A673 (cell line): ENCODE results near the gene USP40. TPM values are rescaled to one million over a fixed set of nuclear protein-coding genes. Genes with fewer than 3 reads are reported as not detected.

Source experiments
- BruUV-seq: library from RNA; stranded (reverse); fragments of 400-500 nt; replicated peaks from 2 replicates; lab custom pipeline; 2021; lab: Mats Ljungman, UMichigan
- CTCF ChIA-PET: fragments of 300-600 bp; sonication (Branson Sonifier 250); formaldehyde crosslinking; loops from one replicate; lab custom pipeline; 2022; ENCODE audit warnings: antibody characterized with exemption; lab: Charles Lee
- POLR2A ChIA-PET: fragments of 300-600 bp; sonication (Branson Sonifier 250); formaldehyde crosslinking; loops from one replicate; lab custom pipeline; 2022; ENCODE audit warnings: antibody characterized with exemption; ENCODE audit not compliant: low non-redundant PET; lab: Charles Lee
- DNase-seq: peaks from one replicate; pipeline ENCODE4 v3.0.0-alpha.2; 2015; ENCODE audit warnings: low spot score
- H3K27ac ChIP-seq: fragments of 200-600 bp; sonication (generic); 2 replicates; pipeline ENCODE4 v1.5.1; 2016; ENCODE audit warnings: mixed run types, low read depth, mild to moderate bottlenecking, mixed read lengths, antibody characterized with exemption, low read length; ENCODE audit not compliant: poor library complexity, severe bottlenecking
- H3K27me3 ChIP-seq: fragments of 200-600 bp; sonication (generic); replicated peaks from 2 replicates; pipeline ENCODE4 v1.6.1; 2017; ENCODE audit warnings: mixed run types, low read depth, mild to moderate bottlenecking, mixed read lengths, antibody characterized with exemption, low read length; ENCODE audit not compliant: insufficient read depth, poor library complexity
- H3K36me3 ChIP-seq: fragments of 200-600 bp; sonication (generic); 2 replicates; pipeline ENCODE4 v1.6.1; 2016; ENCODE audit warnings: mixed run types, mild to moderate bottlenecking, mixed read lengths, antibody characterized with exemption, low read length; ENCODE audit not compliant: insufficient read depth, poor library complexity, severe bottlenecking
- H3K4me1 ChIP-seq: fragments of 200-600 bp; sonication (generic); 2 replicates; pipeline ENCODE4 v1.6.1; 2017; ENCODE audit warnings: mixed run types, mild to moderate bottlenecking, mixed read lengths, antibody characterized with exemption, low read length; ENCODE audit not compliant: insufficient read depth, poor library complexity, severe bottlenecking
- H3K4me3 ChIP-seq: fragments of 200-600 bp; sonication (generic); 2 replicates; pipeline ENCODE4 v1.5.1; 2016; ENCODE audit warnings: low read depth, mixed run types, mild to moderate bottlenecking, mixed read lengths, low read length; ENCODE audit not compliant: poor library complexity, severe bottlenecking
- H3K9me3 ChIP-seq: fragments of 200-600 bp; sonication (generic); 2 replicates; pipeline ENCODE4 v1.6.1; 2016; ENCODE audit warnings: mixed run types, low read depth, mild to moderate bottlenecking, mixed read lengths, antibody characterized with exemption, low read length; ENCODE audit not compliant: poor library complexity, severe bottlenecking
- CTCF ChIP-seq: fragments of 300-800, 200-600 bp; sonication (generic); conservative IDR thresholded peaks from 2 replicates; pipeline ENCODE4 v1.5.1; 2017; ENCODE audit warnings: low read depth, mild to moderate bottlenecking, antibody characterized with exemption, low read length, moderate library complexity, mixed read lengths
- EZH2 ChIP-seq: fragments of 200-600 bp; sonication (generic); IDR thresholded peaks from 2 replicates; pipeline ENCODE4 v1.6.1; 2017; ENCODE audit warnings: borderline replicate concordance, low read depth, mild to moderate bottlenecking, mixed read lengths, antibody characterized with exemption, low read length; ENCODE audit not compliant: poor library complexity, severe bottlenecking
- intact Hi-C: fragments of 100-400 bp; cut with micrococcal nuclease; formaldehyde crosslinking; loops from one replicate; pipeline ENCODE4 v1.10.0; 2022; ENCODE audit not compliant: unreplicated experiment
- total RNA-seq: library from RNA; stranded (reverse); gene quantifications from 2 replicates; pipeline ENCODE4 v1.2.3, GENCODE V29; 2021

USP40 gene
- total RNA-seq, 1 experiment from 2014 or later: 29.6 TPM

- no peak for DNase-seq
- ChIA-PET CTCF (no interaction called here), POLR2A (no interaction called here)
- Histone ChIP-seq H3K27ac (no peak overlapping the region), H3K36me3 (peaks cover 65% of the 10 kb centered on the region), H3K4me1 (no peaks in the 10 kb centered on the region), H3K9me3 (no peaks in the 10 kb centered on the region), H3K27me3 (no peaks in the 10 kb centered on the region), H3K4me3 (no peak overlapping the region)
- BruUV-seq: no TSS peak
- no peak for TF ChIP-seq CTCF
- TF ChIP-seq EZH2: no peak
- intact Hi-C loops: no loop called here
Measured at GRCh38 chr2:233458826-233459225, 107.8 kb downstream of the USP40 start.

GRCh38 chr2:233458031-233458610 lies 108.5 kb downstream of the USP40 start:
- ChIA-PET POLR2A (no interaction called here), CTCF (no interaction called here)
- no TSS peak for BruUV-seq
- DNase-seq: no peak
- no peaks in the 10 kb centered on the region for H3K4me1 ChIP-seq
- TF ChIP-seq CTCF: no peak
- TF ChIP-seq EZH2: no peak
- intact Hi-C loops: no loop called here
- no peaks in the 10 kb centered on the region for H3K27me3 ChIP-seq
- no peak overlapping the region for H3K4me3 ChIP-seq
- no peaks in the 10 kb centered on the region for H3K9me3 ChIP-seq
- H3K27ac ChIP-seq: no peak overlapping the region
- peaks cover 68% of the 10 kb centered on the region for H3K36me3 ChIP-seq

GRCh38 chr2:233457356-233457755 lies 109.2 kb downstream of the USP40 start:
- Histone ChIP-seq H3K36me3 (peaks cover 71% of the 10 kb centered on the region), H3K4me3 (no peak overlapping the region), H3K27me3 (no peaks in the 10 kb centered on the region), H3K4me1 (no peaks in the 10 kb centered on the region), H3K9me3 (no peaks in the 10 kb centered on the region), H3K27ac (no peak overlapping the region)
- TF ChIP-seq CTCF (no peak), EZH2 (no peak)
- ChIA-PET CTCF (interaction anchor here (1.2 kb wide), 1 partner anchor 10 kb away, joined by 3 read pairs; no protein-coding TSS in a partner anchor), POLR2A (no interaction called here)
- no TSS peak for BruUV-seq
- intact Hi-C loops: no loop called here
- no peak for DNase-seq
